HEK293T (cell line): ENCODE measurements around the gene ATXN3.

Source experiments
- ARNT ChIP-seq: fragments of 450-650 bp; IDR thresholded peaks from 2 replicates; pipeline ENCODE4 v1.6.1; 2017; ENCODE audit warnings: mild to moderate bottlenecking
- BHLHE40 ChIP-seq: fragments of 450-650 bp; IDR thresholded peaks from 2 replicates; pipeline ENCODE4 v1.6.1; 2016; ENCODE audit warnings: mild to moderate bottlenecking, moderate library complexity, borderline replicate concordance
- CTBP1 ChIP-seq: fragments of 450-650 bp; IDR thresholded peaks from 2 replicates; pipeline ENCODE4 v1.6.1; 2016; ENCODE audit warnings: borderline replicate concordance
- FOXA1 ChIP-seq: fragments of 450-650 bp; IDR thresholded peaks from 2 replicates; pipeline ENCODE4 v1.6.1; 2016; ENCODE audit warnings: mild to moderate bottlenecking
- FOXK2 ChIP-seq: fragments of 450-650 bp; IDR thresholded peaks from 2 replicates; pipeline ENCODE4 v1.6.1; 2016; ENCODE audit warnings: mild to moderate bottlenecking
- FOXM1 ChIP-seq: fragments of 450-650 bp; IDR thresholded peaks from 2 replicates; pipeline ENCODE4 v1.6.1; 2017; ENCODE audit warnings: mild to moderate bottlenecking, borderline replicate concordance
- HDGF ChIP-seq: fragments of 450-650 bp; IDR thresholded peaks from 2 replicates; pipeline ENCODE4 v1.6.1; 2017; ENCODE audit warnings: antibody characterized with exemption, borderline replicate concordance
- NFRKB ChIP-seq: fragments of 450-650 bp; IDR thresholded peaks from 2 replicates; pipeline ENCODE4 v1.6.1; 2016; ENCODE audit warnings: mild to moderate bottlenecking, moderate library complexity
- SP1 ChIP-seq: fragments of 450-650 bp; IDR thresholded peaks from 2 replicates; pipeline ENCODE4 v1.6.1; 2017
- SUZ12 ChIP-seq: fragments of 450-650 bp; IDR thresholded peaks from 2 replicates; pipeline ENCODE4 v1.6.1; 2016; ENCODE audit warnings: mild to moderate bottlenecking
- TARDBP ChIP-seq: fragments of 450-650 bp; IDR thresholded peaks from 2 replicates; pipeline ENCODE4 v1.6.1; 2016
- ZNF384 ChIP-seq: fragments of 450-650 bp; IDR thresholded peaks from 2 replicates; pipeline ENCODE4 v1.6.1; 2016

DNA sequence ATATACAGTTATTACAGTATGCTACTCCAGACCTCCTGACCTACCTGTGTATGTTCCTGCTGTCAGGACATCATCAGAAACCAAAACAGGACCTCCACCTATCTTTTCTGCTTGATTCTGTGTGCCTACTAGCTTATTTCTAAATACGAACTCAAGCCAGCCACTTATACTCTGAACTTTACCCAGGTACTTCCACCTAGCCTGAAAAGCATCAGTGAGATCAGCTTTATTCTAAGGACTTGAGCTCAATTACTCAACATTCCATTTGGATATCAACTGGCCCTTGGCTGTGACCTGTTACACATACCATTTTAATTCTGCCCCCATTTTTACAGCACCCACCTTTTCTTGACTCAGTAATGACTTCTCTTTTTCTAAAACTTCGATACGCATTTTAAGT is 95.7 kb downstream of the ATXN3 start:
- TF ChIP-seq ZNF384 (no peak), ARNT (no peak), CTBP1 (no peak), SP1 (no peak), TARDBP (no peak), FOXA1 (no peak), SUZ12 (no peak), FOXM1 (no peak), HDGF (no peak), FOXK2 (no peak), BHLHE40 (no peak), NFRKB (no peak)
